Glutamatergic neuron (in vitro differentiated cells): ENCODE data around the gene CELF4. TPM values are rescaled to one million over a fixed set of nuclear protein-coding genes. Genes with fewer than 3 reads are reported as not detected.

Source experiments
- DNase-seq: peaks from one replicate; pipeline ENCODE4 v3.0.0; 2022
- H3K27ac Mint-ChIP-seq: one replicate; pipeline ENCODE4 v1.8.0; 2020; ENCODE audit warnings: mild to moderate bottlenecking, mixed read lengths, inconsistent platforms; ENCODE audit not compliant: unreplicated experiment
- H3K27me3 Mint-ChIP-seq: one replicate; pipeline ENCODE4 v1.8.0; 2020; ENCODE audit warnings: mild to moderate bottlenecking, moderate library complexity, mixed read lengths, inconsistent platforms; ENCODE audit not compliant: unreplicated experiment
- H3K36me3 Mint-ChIP-seq: one replicate; pipeline ENCODE4 v1.8.0; 2020; ENCODE audit warnings: mild to moderate bottlenecking, mixed read lengths, inconsistent platforms; ENCODE audit not compliant: unreplicated experiment
- H3K4me1 Mint-ChIP-seq: one replicate; pipeline ENCODE4 v1.8.0; 2020; ENCODE audit warnings: mild to moderate bottlenecking, low read depth, mixed read lengths, inconsistent platforms; ENCODE audit not compliant: unreplicated experiment
- H3K4me3 Mint-ChIP-seq: one replicate; pipeline ENCODE4 v1.8.0; 2020; ENCODE audit warnings: mild to moderate bottlenecking, mixed read lengths, inconsistent platforms; ENCODE audit not compliant: unreplicated experiment
- H3K9me3 Mint-ChIP-seq: one replicate; pipeline ENCODE4 v1.8.0; 2020; ENCODE audit warnings: mild to moderate bottlenecking, moderate library complexity, mixed read lengths, inconsistent platforms; ENCODE audit not compliant: unreplicated experiment
- total RNA-seq: library from RNA; stranded (reverse); fragmentation: NEBNext Ultra II Directional; extraction: Animal tissue kit (Norgen Biotek cat#: 25700); gene quantifications from one replicate; pipeline ENCODE4 v1.2.1, GENCODE V29; 2021; ENCODE audit not compliant: unreplicated experiment
- TF ChIP-seq, protein P1 (sequence below): fragments of 200-600 bp; sonication (generic); IDR thresholded peaks from one replicate; pipeline ENCODE4 v1.5.0; 2021; ENCODE audit not compliant: partially characterized antibody, unreplicated experiment

CELF4 gene
- total RNA-seq, 1 donor from 2014 or later: 38.4 TPM

DNA sequence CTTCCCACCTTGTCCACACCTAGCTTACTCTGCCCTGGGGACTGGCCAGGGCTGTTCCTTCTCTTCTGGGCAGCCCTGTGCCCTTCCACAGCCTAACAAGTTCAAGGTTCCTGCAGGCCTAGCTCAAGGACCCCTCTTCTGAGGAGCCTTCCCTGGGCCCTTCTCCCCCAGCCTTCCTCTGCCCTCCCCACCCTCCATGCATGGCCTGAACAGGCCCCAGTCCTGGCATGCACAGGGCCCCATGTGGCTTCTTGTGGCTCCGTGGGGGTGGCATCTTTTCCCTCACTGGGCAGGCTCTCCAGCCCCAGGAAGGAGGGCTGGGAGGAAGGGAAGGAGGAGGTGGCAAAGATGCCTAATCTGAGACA is 162.9 kb downstream of the CELF4 start:
- Mint-ChIP-seq H3K36me3 (no peaks in the 10 kb centered on the region), H3K27ac (no peak overlapping the region), H3K9me3 (peaks cover 11% of the 10 kb centered on the region), H3K4me3 (peak overlapping the region; percentile 30), H3K27me3 (peaks cover 4% of the 10 kb centered on the region), H3K4me1 (peaks cover 44% of the 10 kb centered on the region)
- TF ChIP-seq, protein P1, sequence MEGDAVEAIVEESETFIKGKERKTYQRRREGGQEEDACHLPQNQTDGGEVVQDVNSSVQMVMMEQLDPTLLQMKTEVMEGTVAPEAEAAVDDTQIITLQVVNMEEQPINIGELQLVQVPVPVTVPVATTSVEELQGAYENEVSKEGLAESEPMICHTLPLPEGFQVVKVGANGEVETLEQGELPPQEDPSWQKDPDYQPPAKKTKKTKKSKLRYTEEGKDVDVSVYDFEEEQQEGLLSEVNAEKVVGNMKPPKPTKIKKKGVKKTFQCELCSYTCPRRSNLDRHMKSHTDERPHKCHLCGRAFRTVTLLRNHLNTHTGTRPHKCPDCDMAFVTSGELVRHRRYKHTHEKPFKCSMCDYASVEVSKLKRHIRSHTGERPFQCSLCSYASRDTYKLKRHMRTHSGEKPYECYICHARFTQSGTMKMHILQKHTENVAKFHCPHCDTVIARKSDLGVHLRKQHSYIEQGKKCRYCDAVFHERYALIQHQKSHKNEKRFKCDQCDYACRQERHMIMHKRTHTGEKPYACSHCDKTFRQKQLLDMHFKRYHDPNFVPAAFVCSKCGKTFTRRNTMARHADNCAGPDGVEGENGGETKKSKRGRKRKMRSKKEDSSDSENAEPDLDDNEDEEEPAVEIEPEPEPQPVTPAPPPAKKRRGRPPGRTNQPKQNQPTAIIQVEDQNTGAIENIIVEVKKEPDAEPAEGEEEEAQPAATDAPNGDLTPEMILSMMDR: no peak
- DNase-seq: no peak

DNA sequence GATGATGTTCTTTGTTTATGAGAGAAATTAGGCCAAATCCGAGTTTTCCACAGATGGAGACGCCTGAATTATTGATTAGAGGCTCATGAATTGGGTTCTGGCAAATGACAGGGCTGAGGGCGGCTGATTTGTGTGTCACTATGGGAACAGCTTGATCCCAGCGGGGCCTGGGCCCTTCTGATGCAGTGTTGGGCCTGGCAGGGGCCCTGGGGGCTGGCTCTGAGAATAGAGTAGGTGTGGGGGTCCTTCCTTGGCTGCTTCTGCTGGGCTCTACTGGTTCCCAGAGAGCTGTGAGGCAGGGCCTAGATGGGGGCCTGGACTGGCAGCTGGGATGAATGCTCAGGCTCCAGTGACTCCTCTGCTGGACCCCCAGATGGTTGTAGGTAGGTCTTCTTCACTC is 164.8 kb downstream of the CELF4 start:
- peaks cover 50% of the 10 kb centered on the region for H3K4me1 Mint-ChIP-seq
- TF ChIP-seq, protein P1: no peak

DNA sequence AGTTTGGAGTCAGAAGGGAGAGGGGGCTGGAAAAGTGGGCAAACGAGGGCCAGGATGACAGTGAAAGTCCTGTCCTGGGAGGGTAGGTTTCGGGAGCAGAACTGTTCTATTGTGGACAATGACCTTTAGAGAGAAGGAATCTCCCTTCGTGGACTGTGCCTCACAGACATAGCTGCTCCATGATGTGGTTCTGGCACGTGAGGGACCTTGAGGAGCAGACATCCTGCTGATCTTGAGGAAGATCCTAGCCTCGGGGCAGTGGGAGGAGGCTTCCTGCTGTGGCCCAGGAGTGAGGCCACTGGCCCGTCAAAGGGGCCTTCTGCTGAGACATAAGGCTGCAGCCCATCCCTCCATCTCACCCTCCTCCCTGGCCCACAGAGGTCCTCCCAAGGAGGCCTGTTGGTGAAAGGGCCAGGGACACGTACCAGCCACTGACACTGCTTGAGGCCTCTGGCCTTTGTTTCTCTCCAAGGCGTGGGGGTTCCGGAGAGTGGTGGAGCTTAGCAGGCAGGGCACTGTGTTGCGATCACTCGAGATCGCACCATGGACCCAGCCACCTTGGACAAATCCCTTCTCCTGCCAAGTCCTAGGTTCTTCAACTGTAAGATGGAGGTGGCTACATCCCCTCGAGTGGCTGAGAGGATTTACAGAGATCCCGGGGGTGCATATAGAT is 167.2 kb downstream of the CELF4 start:
- H3K4me3 Mint-ChIP-seq: no peak overlapping the region
- peaks cover 13% of the 10 kb centered on the region for H3K27me3 Mint-ChIP-seq
- DNase-seq: no peak
- peaks cover 20% of the 10 kb centered on the region for H3K9me3 Mint-ChIP-seq
- H3K4me1 Mint-ChIP-seq: peaks cover 56% of the 10 kb centered on the region
- no peaks in the 10 kb centered on the region for H3K36me3 Mint-ChIP-seq
- TF ChIP-seq, protein P1: no peak
- H3K27ac Mint-ChIP-seq: no peak overlapping the region

More for the DNA sequence above, 164.8 kb downstream of the CELF4 start:
- peak overlapping the region; percentile 29 for H3K27ac Mint-ChIP-seq
- peaks cover 6% of the 10 kb centered on the region for H3K27me3 Mint-ChIP-seq
- peak; percentile 46 for DNase-seq
- H3K4me3 Mint-ChIP-seq: peak overlapping the region; percentile 56
- no peaks in the 10 kb centered on the region for H3K36me3 Mint-ChIP-seq
- H3K9me3 Mint-ChIP-seq: peaks cover 13% of the 10 kb centered on the region

DNA sequence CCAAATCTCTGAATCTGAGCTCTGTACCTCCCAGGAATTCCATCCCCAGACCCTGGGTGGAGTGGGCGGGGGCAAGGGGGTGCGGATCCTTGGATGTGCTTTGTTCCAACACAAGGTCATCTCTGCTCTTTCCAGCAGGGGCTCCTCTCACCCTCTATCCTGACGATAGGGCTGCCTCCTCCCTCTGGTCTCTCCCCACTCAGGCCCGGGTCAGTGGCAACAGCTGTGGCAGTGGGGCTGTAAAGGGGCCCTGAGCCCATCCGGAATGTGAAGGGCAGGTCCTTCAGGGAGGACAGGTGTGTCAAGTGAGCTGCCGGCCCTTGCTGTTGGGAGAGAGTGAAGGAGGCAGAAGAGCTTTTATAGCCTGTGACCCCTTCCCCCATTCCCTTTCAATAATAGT is 167.8 kb downstream of the CELF4 start:
- Mint-ChIP-seq H3K27me3 (peaks cover 19% of the 10 kb centered on the region), H3K4me3 (no peak overlapping the region), H3K27ac (no peak overlapping the region), H3K36me3 (no peaks in the 10 kb centered on the region), H3K9me3 (peaks cover 20% of the 10 kb centered on the region), H3K4me1 (peaks cover 59% of the 10 kb centered on the region)
- TF ChIP-seq, protein P1: no peak
- no peak for DNase-seq

DNA sequence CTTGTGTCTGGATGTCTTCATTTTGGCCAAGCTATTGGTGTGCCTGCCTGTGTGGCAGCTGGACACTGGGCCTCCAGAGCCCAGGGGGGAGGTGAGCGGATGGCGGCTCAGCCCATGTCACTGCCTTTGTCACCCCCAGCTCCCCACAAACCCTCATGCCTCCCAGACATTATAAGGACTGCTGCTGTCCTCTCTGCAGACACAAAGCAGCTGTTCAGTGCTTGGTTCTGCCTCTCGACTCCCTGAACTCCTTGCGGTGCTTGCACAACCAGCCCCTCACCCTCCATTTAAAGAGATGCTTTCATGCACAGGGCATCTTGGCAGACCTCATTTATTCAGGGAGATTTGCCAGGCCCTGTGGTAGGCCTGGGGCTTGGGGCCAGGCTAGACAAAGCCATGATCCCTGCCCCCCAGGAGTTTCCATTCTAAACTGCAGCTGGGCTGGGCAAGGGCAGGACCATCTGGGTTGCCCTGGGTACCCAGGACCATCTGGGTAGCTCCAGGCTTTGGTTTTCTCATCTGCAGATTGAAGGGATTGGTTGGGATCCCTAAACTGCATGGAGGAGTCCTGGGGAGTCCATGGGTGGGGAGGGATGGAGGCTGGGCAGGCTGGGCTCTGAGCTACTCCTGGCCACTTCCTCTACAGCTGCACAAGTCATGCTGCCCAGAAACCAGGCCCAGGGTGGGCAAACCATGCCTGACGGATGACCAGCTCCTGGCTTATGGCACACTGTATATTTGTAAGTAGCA is 168.5 kb downstream of the CELF4 start:
- H3K4me1 Mint-ChIP-seq: peaks cover 59% of the 10 kb centered on the region
- DNase-seq: no peak
- H3K27me3 Mint-ChIP-seq: peaks cover 19% of the 10 kb centered on the region
- H3K27ac Mint-ChIP-seq: no peak overlapping the region
- peaks cover 18% of the 10 kb centered on the region for H3K9me3 Mint-ChIP-seq
- H3K4me3 Mint-ChIP-seq: no peak overlapping the region
- TF ChIP-seq, protein P1: no peak
- H3K36me3 Mint-ChIP-seq: no peaks in the 10 kb centered on the region
